AG04450 (cell line): ENCODE measurements around the gene HECW1. TPM values are rescaled to one million over a fixed set of nuclear protein-coding genes. Genes with fewer than 3 reads are reported as not detected.

Experiments used
- CTCF ChIA-PET: fragments of 300-600, 350-600 bp; formaldehyde crosslinking; extraction: SDS; loops from one replicate; lab custom pipeline; 2022; ENCODE audit warnings: antibody characterized with exemption, inconsistent platforms; lab: Charles Lee
- POLR2A ChIA-PET: fragments of 350-600 bp; formaldehyde crosslinking; extraction: SDS; loops from one replicate; lab custom pipeline; 2021; ENCODE audit warnings: antibody characterized with exemption, inconsistent platforms; lab: Yijun Ruan, JAX
- DNase-seq: peaks from one replicate; pipeline ENCODE4 v3.0.0-alpha.2; 2011; ENCODE audit warnings: low read depth, low spot score
- H3K27ac ChIP-seq: one replicate; pipeline ENCODE4 v1.5.1; 2012; ENCODE audit warnings: low read depth, low read length, control low read depth
- H3K27me3 ChIP-seq: one replicate; pipeline ENCODE4 v1.6.0; 2012; ENCODE audit warnings: low read length; ENCODE audit not compliant: control insufficient read depth, insufficient read depth
- H3K4me3 ChIP-seq: 2 replicates; pipeline ENCODE4 v1.5.1; 2011; ENCODE audit warnings: mild to moderate bottlenecking, low read depth, low read length, control low read depth
- H3K9me3 ChIP-seq: 2 replicates; pipeline ENCODE4 v1.5.1; 2012; ENCODE audit warnings: low read length; ENCODE audit not compliant: control insufficient read depth, insufficient read depth
- CTCF ChIP-seq: IDR thresholded peaks from 2 replicates; pipeline ENCODE4 v1.5.1; 2011; ENCODE audit warnings: low read depth, low read length, control low read depth, inconsistent platforms
- polyA plus RNA-seq: library from polyadenylated mRNA; depleted of rRNA; stranded (reverse); fragments of >200 nt; gene quantifications from 2 replicates; pipeline ENCODE4 v1.2.3, GENCODE V29; 2011

The HECW1 gene
- polyA plus RNA-seq, 1 experiment = 2.6 TPM

- TF ChIP-seq CTCF = no peak
- POLR2A ChIA-PET = no interaction called here
- DNase-seq = no peak
- Histone ChIP-seq H3K4me3 (no peak overlapping the region), H3K9me3 (no peaks in the 10 kb centered on the region), H3K27ac (no peak overlapping the region), H3K27me3 (peaks cover 33% of the 10 kb centered on the region)
- CTCF ChIA-PET = no interaction called here
Observed at GRCh38 chr7:43496596-43496995, 384.1 kb downstream of the HECW1 start.

- H3K27ac ChIP-seq = no peak overlapping the region
- no peak for DNase-seq
- ChIA-PET POLR2A (interaction anchor here (0.7 kb wide), 1 partner anchor 81 kb away, joined by 3 read pairs; the partner anchor contains the start of gene STK17A), CTCF (interaction anchor here (0.8 to 2.8 kb wide), 2 partner anchors 80 to 198 kb away, joined by 3 to 12 read pairs; partner anchors contain the start of gene STK17A)
- no peak for TF ChIP-seq CTCF
- H3K9me3 ChIP-seq = no peaks in the 10 kb centered on the region
- H3K27me3 ChIP-seq = peaks cover 18% of the 10 kb centered on the region
- H3K4me3 ChIP-seq = no peak overlapping the region
Observed at GRCh38 chr7:43501870-43502269, 389.4 kb downstream of the HECW1 start.

GRCh38 chr7:43502941-43503340 lies 390.5 kb downstream of the HECW1 start:
- CTCF ChIA-PET = interaction anchor here (2.8 kb wide), 1 partner anchor 79 kb away, joined by 12 read pairs; the partner anchor contains the start of gene STK17A

GRCh38 chr7:43505412-43505811 lies 393.0 kb downstream of the HECW1 start:
- H3K27me3 ChIP-seq = peaks cover 5% of the 10 kb centered on the region
- no peak for TF ChIP-seq CTCF
- H3K27ac ChIP-seq = no peak overlapping the region
- CTCF ChIA-PET = no interaction called here
- POLR2A ChIA-PET = no interaction called here
- H3K4me3 ChIP-seq = no peak overlapping the region
- no peaks in the 10 kb centered on the region for H3K9me3 ChIP-seq
- no peak for DNase-seq

More at GRCh38 chr7:43502941-43503340, 390.5 kb downstream of the HECW1 start:
- no peak overlapping the region for H3K27ac ChIP-seq
- TF ChIP-seq CTCF = no peak
- no peak for DNase-seq
- no peak overlapping the region for H3K4me3 ChIP-seq
- H3K27me3 ChIP-seq = peaks cover 12% of the 10 kb centered on the region
- no peaks in the 10 kb centered on the region for H3K9me3 ChIP-seq
- POLR2A ChIA-PET = no interaction called here

GRCh38 chr7:43506460-43506859 lies 394.0 kb downstream of the HECW1 start:
- Histone ChIP-seq H3K27me3 (peaks cover 3% of the 10 kb centered on the region), H3K9me3 (no peaks in the 10 kb centered on the region)
- POLR2A ChIA-PET = no interaction called here

More at GRCh38 chr7:43506460-43506859, 394.0 kb downstream of the HECW1 start:
- no peak for TF ChIP-seq CTCF
- DNase-seq = no peak
- no peak overlapping the region for H3K4me3 ChIP-seq
- H3K27ac ChIP-seq = no peak overlapping the region
- CTCF ChIA-PET = no interaction called here
